A549 (cell line): ENCODE data around the gene CPT1A.

Source experiments
- BHLHE40 ChIP-seq: IDR thresholded peaks from 2 replicates; pipeline ENCODE4 v1.6.1; 2012; ENCODE audit warnings: low read depth, low read length, inconsistent platforms
- CBX8 ChIP-seq: fragments of 200-600 bp; sonication (generic); IDR thresholded peaks from 2 replicates; pipeline ENCODE4 v1.6.1; 2016
- EP300 ChIP-seq, 2 experiments: fragments of >200 bp; sonication (Bioruptor Twin); formaldehyde crosslinking; IDR thresholded peaks; 2 replicates in 1 of 2; 3 replicates in 1 of 2; pipeline ENCODE4 v1.6.1; 2016 to 2017
- MYC ChIP-seq: IDR thresholded peaks from 2 replicates; pipeline ENCODE4 v1.6.1; 2012; ENCODE audit warnings: mild to moderate bottlenecking, inconsistent platforms, low read length, improper control_type of control experiment, borderline replicate concordance
- TF ChIP-seq, protein P1 (sequence below): fragments of >200 bp; sonication (Bioruptor Twin); formaldehyde crosslinking; IDR thresholded peaks from 3 replicates; pipeline ENCODE4 v1.5.1; 2016
- TF ChIP-seq, protein P2 (sequence below): fragments of 150-350 bp; IDR thresholded peaks from 2 replicates; pipeline ENCODE4 v1.6.1; 2014; ENCODE audit warnings: low read depth, mild to moderate bottlenecking, low read length

DNA sequence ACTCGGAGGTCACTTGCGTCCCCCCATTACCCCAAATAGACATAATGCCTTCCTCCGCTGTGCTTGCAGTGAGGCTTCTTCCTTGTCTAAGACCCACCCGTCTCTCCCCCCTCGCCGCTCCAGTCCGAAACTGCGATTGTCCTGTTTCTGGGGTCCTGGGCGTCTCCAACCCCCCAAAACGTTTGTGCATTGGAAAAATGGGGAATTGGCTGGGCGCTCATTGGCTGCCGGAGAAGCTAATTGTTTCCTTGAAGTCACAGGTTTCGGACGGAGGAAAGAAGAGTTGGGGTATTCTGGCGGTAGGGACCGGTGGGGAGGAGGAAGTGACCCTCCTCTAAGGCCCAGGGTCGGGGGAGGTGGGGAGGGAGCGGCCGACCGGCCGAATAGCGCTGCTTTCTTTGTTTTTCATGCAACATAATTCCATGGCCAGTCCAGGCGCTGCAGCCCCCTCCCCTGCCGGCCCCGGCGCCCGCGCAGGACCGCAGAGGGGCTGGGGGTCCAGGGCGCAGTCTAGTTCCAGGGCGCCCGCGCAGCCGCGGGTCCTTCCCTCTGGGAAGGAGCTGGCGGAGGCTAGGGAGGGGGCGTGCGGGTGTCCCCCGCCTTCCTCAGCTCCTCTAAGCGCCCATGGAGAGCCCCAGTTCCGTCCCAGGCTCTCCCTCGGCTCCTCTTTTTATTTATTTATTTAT, 12.7 kb upstream of the CPT1A start:
- TF ChIP-seq, protein P1, sequence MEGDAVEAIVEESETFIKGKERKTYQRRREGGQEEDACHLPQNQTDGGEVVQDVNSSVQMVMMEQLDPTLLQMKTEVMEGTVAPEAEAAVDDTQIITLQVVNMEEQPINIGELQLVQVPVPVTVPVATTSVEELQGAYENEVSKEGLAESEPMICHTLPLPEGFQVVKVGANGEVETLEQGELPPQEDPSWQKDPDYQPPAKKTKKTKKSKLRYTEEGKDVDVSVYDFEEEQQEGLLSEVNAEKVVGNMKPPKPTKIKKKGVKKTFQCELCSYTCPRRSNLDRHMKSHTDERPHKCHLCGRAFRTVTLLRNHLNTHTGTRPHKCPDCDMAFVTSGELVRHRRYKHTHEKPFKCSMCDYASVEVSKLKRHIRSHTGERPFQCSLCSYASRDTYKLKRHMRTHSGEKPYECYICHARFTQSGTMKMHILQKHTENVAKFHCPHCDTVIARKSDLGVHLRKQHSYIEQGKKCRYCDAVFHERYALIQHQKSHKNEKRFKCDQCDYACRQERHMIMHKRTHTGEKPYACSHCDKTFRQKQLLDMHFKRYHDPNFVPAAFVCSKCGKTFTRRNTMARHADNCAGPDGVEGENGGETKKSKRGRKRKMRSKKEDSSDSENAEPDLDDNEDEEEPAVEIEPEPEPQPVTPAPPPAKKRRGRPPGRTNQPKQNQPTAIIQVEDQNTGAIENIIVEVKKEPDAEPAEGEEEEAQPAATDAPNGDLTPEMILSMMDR, result no peak
- TF ChIP-seq CBX8 (no peak), EP300 (IDR thresholded peaks at IDR 0.05) (no peak), BHLHE40 (no peak), MYC (no peak)
- TF ChIP-seq, protein P2, sequence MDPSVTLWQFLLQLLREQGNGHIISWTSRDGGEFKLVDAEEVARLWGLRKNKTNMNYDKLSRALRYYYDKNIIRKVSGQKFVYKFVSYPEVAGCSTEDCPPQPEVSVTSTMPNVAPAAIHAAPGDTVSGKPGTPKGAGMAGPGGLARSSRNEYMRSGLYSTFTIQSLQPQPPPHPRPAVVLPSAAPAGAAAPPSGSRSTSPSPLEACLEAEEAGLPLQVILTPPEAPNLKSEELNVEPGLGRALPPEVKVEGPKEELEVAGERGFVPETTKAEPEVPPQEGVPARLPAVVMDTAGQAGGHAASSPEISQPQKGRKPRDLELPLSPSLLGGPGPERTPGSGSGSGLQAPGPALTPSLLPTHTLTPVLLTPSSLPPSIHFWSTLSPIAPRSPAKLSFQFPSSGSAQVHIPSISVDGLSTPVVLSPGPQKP, result no peak
